Prostate gland (tissue), 2 donors: ENCODE results near the gene MDFI.

Experiments used
- CTCF ChIP-seq, 4 experiments: fragments of 200-600 bp in 2 of 4; fragments of 450-650 bp in 2 of 4; sonication (generic) in 2 of 4; IDR thresholded peaks; 1 replicate in 3 of 4; 2 replicates in 1 of 4; pipeline ENCODE4 v1.5.1; 2016 to 2019; ENCODE audit warnings: antibody characterized with exemption in 4 of 4, mild to moderate bottlenecking in 2 of 4, moderate library complexity in 2 of 4
- POLR2AphosphoS5 ChIP-seq: sonication (generic); formaldehyde crosslinking; IDR thresholded peaks from one replicate; pipeline ENCODE4 v1.6.1; 2017; ENCODE audit warnings: antibody characterized with exemption

DNA sequence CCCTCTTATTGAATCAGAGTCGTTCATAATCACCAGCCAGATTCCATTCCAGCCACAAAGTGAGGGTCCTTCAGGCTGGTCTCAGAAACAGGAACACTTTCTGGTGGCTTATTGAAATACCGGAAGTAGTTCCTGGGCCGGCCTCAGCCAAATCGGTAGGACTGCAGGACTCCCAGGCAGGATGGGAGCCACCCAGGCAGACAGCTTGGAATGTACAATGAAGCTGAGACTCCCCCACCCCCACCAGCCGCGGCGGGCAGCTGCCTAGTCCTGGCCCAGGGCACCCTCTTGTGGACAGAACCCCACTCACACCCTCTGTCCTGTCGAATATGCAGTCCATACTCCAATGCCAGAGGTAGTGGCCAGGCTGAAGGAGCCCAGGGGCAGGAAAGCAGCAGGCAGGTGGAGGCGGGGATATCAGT lies 43.8 kb downstream of the MDFI start:
- TF ChIP-seq CTCF (IDR thresholded peaks at IDR 0.05): peak; percentile 60 to 93 (median 85)
- peak; percentile 40 for TF ChIP-seq POLR2AphosphoS5
